GM18909 (cell line): ENCODE measurements around the gene RTEL1.
A peak's percentile ranks its signal among the peaks of the same experiment; 100 is the strongest.
"Not testable (repeated sequence)": the region's sequence is repeated elsewhere in the genome, so short reads cannot be mapped to it uniquely, and the experiment has no call there.

Source experiments
- ATAC-seq: cut with Tn5 transposase; IDR thresholded peaks from one replicate; pipeline ENCODE4 v1.9.1; 2021; ENCODE audit warnings: mild to moderate bottlenecking; ENCODE audit not compliant: unreplicated experiment, poor library complexity

RTEL1 gene

GRCh38 chr20:63706852-63707557 lies 48.9 kb downstream of the RTEL1 start:
- ATAC-seq, result peak; percentile 26

- peak; percentile 73 for ATAC-seq
These were observed 49.6 kb downstream of the RTEL1 start, which contains the start of the genes ARFRP1 and ZGPAT for GRCh38 chr20:63707558-63708300. ARFRP1 (minus strand) TSS chr20:63707976; CDS start chr20:63707091, 885 bp downstream. ZGPAT (plus strand) TSS chr20:63708039; CDS start chr20:63708581, 542 bp downstream.

- peak; percentile 25 for ATAC-seq
These were observed 50.4 kb downstream of the RTEL1 start for GRCh38 chr20:63708301-63709148.

GRCh38 chr20:63709149-63709527 lies 51.0 kb downstream of the RTEL1 start:
- ATAC-seq, result no peak

GRCh38 chr20:63711085-63711645 lies 53.1 kb downstream of the RTEL1 start:
- no peak for ATAC-seq

- ATAC-seq, result no peak
These were observed 54.1 kb downstream of the RTEL1 start for GRCh38 chr20:63712191-63712590.

- no peak for ATAC-seq
These were observed 56.7 kb downstream of the RTEL1 start for GRCh38 chr20:63714858-63715257.

GRCh38 chr20:63718996-63719395 lies 60.9 kb downstream of the RTEL1 start:
- ATAC-seq, result no peak

- not testable (repeated sequence) for ATAC-seq
These were observed 65.0 kb downstream of the RTEL1 start for GRCh38 chr20:63722967-63723622.

- not testable (repeated sequence) for ATAC-seq
These were observed 72.1 kb downstream of the RTEL1 start for GRCh38 chr20:63730189-63730733.

GRCh38 chr20:63731410-63731809 lies 73.3 kb downstream of the RTEL1 start:
- no peak for ATAC-seq

GRCh38 chr20:63732118-63733095 lies 74.3 kb downstream of the RTEL1 start:
- ATAC-seq, result no peak

GRCh38 chr20:63733117-63733516 lies 75.0 kb downstream of the RTEL1 start:
- no peak for ATAC-seq

GRCh38 chr20:63733579-63734081 lies 75.5 kb downstream of the RTEL1 start:
- ATAC-seq, result no peak

GRCh38 chr20:63734111-63734945 lies 76.2 kb downstream of the RTEL1 start:
- ATAC-seq, result no peak

- ATAC-seq, result no peak
These were observed 77.1 kb downstream of the RTEL1 start for GRCh38 chr20:63734946-63735858.
